Astrocyte (in vitro differentiated cells and primary cell): ENCODE data around the gene TRPM2. TPM values are rescaled to one million over a fixed set of nuclear protein-coding genes. Genes with fewer than 3 reads are reported as not detected.

ENCODE experiments used
- DNase-seq: peaks from one replicate; pipeline ENCODE4 v3.0.0-alpha.2; 2010; ENCODE audit warnings: low read depth
- FAIRE-seq: peaks from 2 replicates; lab custom pipeline; 2011; peaks lifted over from hg19 to GRCh38; lab: Jason Lieb, UNC
- H2AFZ ChIP-seq: 2 replicates; pipeline ENCODE4 v1.6.0; 2012; ENCODE audit warnings: low read depth, low read length, inconsistent platforms
- H3K27ac ChIP-seq: 2 replicates; pipeline ENCODE4 v1.5.1; 2011; ENCODE audit warnings: low read depth, low read length, inconsistent platforms
- H3K27me3 ChIP-seq: 2 replicates; pipeline ENCODE4 v1.6.0; 2011; ENCODE audit warnings: low read length, inconsistent platforms; ENCODE audit not compliant: insufficient read depth
- H3K36me3 ChIP-seq: 2 replicates; pipeline ENCODE4 v1.5.1; 2011; ENCODE audit warnings: low read length, inconsistent platforms; ENCODE audit not compliant: insufficient read depth
- H3K4me1 ChIP-seq: 2 replicates; pipeline ENCODE4 v1.5.1; 2011; ENCODE audit warnings: low read length, inconsistent platforms; ENCODE audit not compliant: insufficient read depth
- H3K4me2 ChIP-seq: 2 replicates; pipeline ENCODE4 v1.6.0; 2012; ENCODE audit warnings: low read length, inconsistent platforms
- H3K4me3 ChIP-seq: 2 replicates; pipeline ENCODE4 v1.5.1; 2011; ENCODE audit warnings: low read depth, mild to moderate bottlenecking, low read length, inconsistent platforms; ENCODE audit not compliant: insufficient read depth
- H3K79me2 ChIP-seq: 2 replicates; pipeline ENCODE4 v1.6.0; 2012; ENCODE audit warnings: mild to moderate bottlenecking, low read length, inconsistent platforms; ENCODE audit not compliant: insufficient read depth
- H3K9ac ChIP-seq: 2 replicates; pipeline ENCODE4 v1.6.0; 2012; ENCODE audit warnings: mild to moderate bottlenecking, low read length, inconsistent platforms
- H3K9me3 ChIP-seq: 2 replicates; pipeline ENCODE4 v1.5.1; 2012; ENCODE audit warnings: low read depth, mild to moderate bottlenecking, low read length, inconsistent platforms; ENCODE audit not compliant: insufficient read depth
- H4K20me1 ChIP-seq: 2 replicates; pipeline ENCODE4 v1.6.0; 2012; ENCODE audit warnings: low read length, inconsistent platforms; ENCODE audit not compliant: insufficient read depth
- H3K27ac Mint-ChIP-seq: one replicate; pipeline ENCODE4 v1.8.0; 2021; ENCODE audit warnings: mild to moderate bottlenecking, mixed read lengths; ENCODE audit not compliant: unreplicated experiment
- H3K27me3 Mint-ChIP-seq: one replicate; pipeline ENCODE4 v1.8.0; 2021; ENCODE audit warnings: low read depth, mixed read lengths; ENCODE audit not compliant: unreplicated experiment
- H3K36me3 Mint-ChIP-seq: one replicate; pipeline ENCODE4 v1.8.0; 2021; ENCODE audit warnings: low read depth, mixed read lengths; ENCODE audit not compliant: unreplicated experiment
- H3K4me1 Mint-ChIP-seq: one replicate; pipeline ENCODE4 v1.8.0; 2021; ENCODE audit warnings: low read depth, mixed read lengths; ENCODE audit not compliant: unreplicated experiment
- H3K4me3 Mint-ChIP-seq: one replicate; pipeline ENCODE4 v1.8.0; 2021; ENCODE audit warnings: mild to moderate bottlenecking, moderate library complexity, mixed read lengths; ENCODE audit not compliant: unreplicated experiment
- H3K9me3 Mint-ChIP-seq: one replicate; pipeline ENCODE4 v1.8.0; 2021; ENCODE audit warnings: mild to moderate bottlenecking, mixed read lengths; ENCODE audit not compliant: unreplicated experiment
- EZH2 ChIP-seq: IDR thresholded peaks from 2 replicates; pipeline ENCODE4 v1.6.1; 2012; ENCODE audit warnings: mild to moderate bottlenecking, low read length, inconsistent platforms; ENCODE audit not compliant: insufficient read depth
- total RNA-seq: library from RNA; stranded (reverse); gene quantifications from 2 replicates; pipeline ENCODE4 v1.2.1, GENCODE V29; 2021
- TF ChIP-seq, protein P1 (sequence below): IDR thresholded peaks from 2 replicates; pipeline ENCODE4 v1.5.1; 2011; ENCODE audit warnings: low read depth, mild to moderate bottlenecking, inconsistent platforms, low read length, moderate library complexity; ENCODE audit not compliant: insufficient read depth

TRPM2 gene
- total RNA-seq, 1 donor from 2014 or later, result 0.79 TPM

GRCh38 chr21:44344541-44345183 lies 8.8 kb upstream of the TRPM2 start:
- Histone ChIP-seq H3K79me2 (no peaks in the 10 kb centered on the region), H3K4me1 (peaks cover 5% of the 10 kb centered on the region), H4K20me1 (no peaks in the 10 kb centered on the region), H3K9ac (no peak overlapping the region), H2AFZ (no peak overlapping the region), H3K4me3 (no peak overlapping the region), H3K27ac (no peak overlapping the region), H3K27me3 (peaks cover 8% of the 10 kb centered on the region), H3K36me3 (no peaks in the 10 kb centered on the region), H3K9me3 (no peaks in the 10 kb centered on the region), H3K4me2 (no peak overlapping the region)
- FAIRE-seq, result no peak
- Mint-ChIP-seq H3K4me1 (peaks cover 2% of the 10 kb centered on the region), H3K9me3 (no peaks in the 10 kb centered on the region), H3K27me3 (peaks cover 36% of the 10 kb centered on the region), H3K4me3 (no peak overlapping the region), H3K36me3 (no peaks in the 10 kb centered on the region), H3K27ac (no peak overlapping the region)
- no peak for TF ChIP-seq EZH2
- TF ChIP-seq, protein P1, sequence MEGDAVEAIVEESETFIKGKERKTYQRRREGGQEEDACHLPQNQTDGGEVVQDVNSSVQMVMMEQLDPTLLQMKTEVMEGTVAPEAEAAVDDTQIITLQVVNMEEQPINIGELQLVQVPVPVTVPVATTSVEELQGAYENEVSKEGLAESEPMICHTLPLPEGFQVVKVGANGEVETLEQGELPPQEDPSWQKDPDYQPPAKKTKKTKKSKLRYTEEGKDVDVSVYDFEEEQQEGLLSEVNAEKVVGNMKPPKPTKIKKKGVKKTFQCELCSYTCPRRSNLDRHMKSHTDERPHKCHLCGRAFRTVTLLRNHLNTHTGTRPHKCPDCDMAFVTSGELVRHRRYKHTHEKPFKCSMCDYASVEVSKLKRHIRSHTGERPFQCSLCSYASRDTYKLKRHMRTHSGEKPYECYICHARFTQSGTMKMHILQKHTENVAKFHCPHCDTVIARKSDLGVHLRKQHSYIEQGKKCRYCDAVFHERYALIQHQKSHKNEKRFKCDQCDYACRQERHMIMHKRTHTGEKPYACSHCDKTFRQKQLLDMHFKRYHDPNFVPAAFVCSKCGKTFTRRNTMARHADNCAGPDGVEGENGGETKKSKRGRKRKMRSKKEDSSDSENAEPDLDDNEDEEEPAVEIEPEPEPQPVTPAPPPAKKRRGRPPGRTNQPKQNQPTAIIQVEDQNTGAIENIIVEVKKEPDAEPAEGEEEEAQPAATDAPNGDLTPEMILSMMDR, result no peak
- no peak for DNase-seq

DNA sequence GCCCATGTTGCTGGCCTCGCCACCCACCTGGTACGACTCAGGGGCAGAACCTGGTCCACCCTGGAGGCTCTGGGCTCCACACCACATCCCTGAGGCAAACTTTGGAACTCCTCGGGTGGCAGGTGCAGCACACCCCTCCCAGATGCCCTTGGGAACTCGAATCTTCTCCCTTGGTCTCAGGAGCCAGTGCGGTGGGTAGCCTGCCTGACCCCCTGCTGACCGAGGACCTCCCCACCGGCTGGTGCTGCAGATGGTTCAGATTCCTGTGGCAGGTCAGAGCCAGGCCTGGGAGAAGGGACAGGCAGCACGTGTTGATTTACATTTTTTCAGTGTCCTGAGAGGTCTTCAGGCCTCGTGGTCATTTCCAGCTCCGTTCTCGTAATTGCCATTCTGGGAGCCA lies 7.9 kb upstream of the TRPM2 start:
- Histone ChIP-seq H3K27ac (no peak overlapping the region), H3K9me3 (no peaks in the 10 kb centered on the region), H3K4me1 (no peaks in the 10 kb centered on the region), H3K36me3 (no peaks in the 10 kb centered on the region), H2AFZ (no peak overlapping the region), H3K4me2 (no peak overlapping the region), H3K27me3 (peaks cover 8% of the 10 kb centered on the region), H3K79me2 (no peaks in the 10 kb centered on the region), H3K9ac (no peak overlapping the region), H3K4me3 (no peak overlapping the region), H4K20me1 (no peaks in the 10 kb centered on the region)
- H3K9me3 Mint-ChIP-seq, result no peaks in the 10 kb centered on the region
- no peak overlapping the region for H3K27ac Mint-ChIP-seq
- FAIRE-seq (no peak), DNase-seq (no peak)
- no peak for TF ChIP-seq EZH2
- TF ChIP-seq, protein P1, result no peak
- peaks cover 36% of the 10 kb centered on the region for H3K27me3 Mint-ChIP-seq
- H3K4me3 Mint-ChIP-seq, result no peak overlapping the region
- no peaks in the 10 kb centered on the region for H3K36me3 Mint-ChIP-seq
- no peaks in the 10 kb centered on the region for H3K4me1 Mint-ChIP-seq

GRCh38 chr21:44347911-44348451 lies 5.4 kb upstream of the TRPM2 start:
- H3K36me3 Mint-ChIP-seq, result no peaks in the 10 kb centered on the region
- no peak overlapping the region for H3K4me2 ChIP-seq
- no peak overlapping the region for H3K9ac ChIP-seq
- H3K27ac Mint-ChIP-seq, result no peak overlapping the region
- peaks cover 52% of the 10 kb centered on the region for H3K27me3 Mint-ChIP-seq
- H3K79me2 ChIP-seq, result no peaks in the 10 kb centered on the region
- no peaks in the 10 kb centered on the region for H3K4me1 ChIP-seq
- H3K27ac ChIP-seq, result no peak overlapping the region
- FAIRE-seq (no peak), DNase-seq (no peak)
- H3K36me3 ChIP-seq, result no peaks in the 10 kb centered on the region
- H3K9me3 ChIP-seq, result no peaks in the 10 kb centered on the region
- no peaks in the 10 kb centered on the region for H4K20me1 ChIP-seq
- no peaks in the 10 kb centered on the region for H3K4me1 Mint-ChIP-seq
- no peak overlapping the region for H2AFZ ChIP-seq
- H3K4me3 ChIP-seq, result no peak overlapping the region
- H3K27me3 ChIP-seq, result peaks cover 12% of the 10 kb centered on the region
- H3K4me3 Mint-ChIP-seq, result no peak overlapping the region
- H3K9me3 Mint-ChIP-seq, result no peaks in the 10 kb centered on the region
- TF ChIP-seq, protein P1, result no peak
- no peak for TF ChIP-seq EZH2
